Keratinocyte (primary cell): ENCODE measurements around the gene ITPA. TPM values are rescaled to one million over a fixed set of nuclear protein-coding genes. Genes with fewer than 3 reads are reported as not detected.

ENCODE experiments used
- DNase-seq: peaks from one replicate; pipeline ENCODE4 v3.0.0-alpha.2; 2011; ENCODE audit warnings: low read depth, missing footprints, low spot score
- FAIRE-seq: peaks from 2 replicates; lab custom pipeline; 2011; peaks lifted over from hg19 to GRCh38; lab: Jason Lieb, UNC
- H2AFZ ChIP-seq: 2 replicates; pipeline ENCODE4 v1.6.0; 2012; ENCODE audit warnings: low read length, control low read depth, inconsistent platforms; ENCODE audit not compliant: control insufficient read depth
- H3K27ac ChIP-seq: 2 replicates; pipeline ENCODE4 v1.5.1; 2011; ENCODE audit warnings: low read length; ENCODE audit not compliant: control insufficient read depth, insufficient read depth
- H3K27me3 ChIP-seq: 3 replicates; pipeline ENCODE4 v1.6.0; 2011; ENCODE audit warnings: low read length; ENCODE audit not compliant: control insufficient read depth, insufficient read depth; ENCODE audit errors: extremely low read depth
- H3K36me3 ChIP-seq, 2 experiments: 2 replicates in 1 of 2; 3 replicates in 1 of 2; pipeline ENCODE4 v1.5.1; 2011; ENCODE audit warnings: low read length in 2 of 2, mild to moderate bottlenecking in 1 of 2; ENCODE audit not compliant: control insufficient read depth in 2 of 2, insufficient read depth in 2 of 2; ENCODE audit errors: extremely low read depth in 1 of 2
- H3K4me1 ChIP-seq: 3 replicates; pipeline ENCODE4 v1.5.1; 2011; ENCODE audit warnings: low read length; ENCODE audit not compliant: control insufficient read depth, insufficient read depth; ENCODE audit errors: extremely low read depth
- H3K4me2 ChIP-seq: 3 replicates; pipeline ENCODE4 v1.6.0; 2011; ENCODE audit warnings: low read depth, low read length; ENCODE audit not compliant: control insufficient read depth, insufficient read depth; ENCODE audit errors: extremely low read depth
- H3K4me3 ChIP-seq, 3 experiments: fragments of 200-600 bp in 1 of 3; sonication (generic) in 1 of 3; 2 replicates in 2 of 3; 3 replicates in 1 of 3; pipeline ENCODE4 v1.5.1; 2011 to 2016; ENCODE audit warnings: low read length in 3 of 3, mild to moderate bottlenecking in 3 of 3, control low read depth in 2 of 3, inconsistent platforms in 1 of 3, low read depth in 1 of 3, mixed read lengths in 1 of 3, mixed run types in 1 of 3, moderate library complexity in 1 of 3; ENCODE audit not compliant: control insufficient read depth in 2 of 3, insufficient read depth in 2 of 3; ENCODE audit errors: extremely low read depth in 1 of 3
- H3K79me2 ChIP-seq: 2 replicates; pipeline ENCODE4 v1.6.0; 2012; ENCODE audit warnings: low read length; ENCODE audit not compliant: control insufficient read depth, insufficient read depth
- H3K9ac ChIP-seq: 3 replicates; pipeline ENCODE4 v1.6.0; 2011; ENCODE audit warnings: low read length; ENCODE audit not compliant: control insufficient read depth, insufficient read depth; ENCODE audit errors: extremely low read depth
- H3K9me1 ChIP-seq: 3 replicates; pipeline ENCODE4 v1.6.0; 2011; ENCODE audit warnings: low read length; ENCODE audit not compliant: control insufficient read depth, insufficient read depth; ENCODE audit errors: extremely low read depth
- H3K9me3 ChIP-seq: 2 replicates; pipeline ENCODE4 v1.5.1; 2012; ENCODE audit warnings: low read depth, low read length; ENCODE audit not compliant: control insufficient read depth
- H4K20me1 ChIP-seq: 3 replicates; pipeline ENCODE4 v1.6.0; 2011; ENCODE audit warnings: low read length; ENCODE audit not compliant: control insufficient read depth, insufficient read depth; ENCODE audit errors: extremely low read depth
- CTCF ChIP-seq, 3 experiments: IDR thresholded peaks in 1 of 3; conservative IDR thresholded peaks in 1 of 3; optimal IDR thresholded peaks in 1 of 3; 2 replicates in 2 of 3; 3 replicates in 1 of 3; pipeline versions ENCODE3 to v1.5.1; 2011; ENCODE audit warnings: low read length in 3 of 3, mild to moderate bottlenecking in 3 of 3, moderate library complexity in 2 of 3, control low read depth in 1 of 3, inconsistent platforms in 1 of 3; ENCODE audit not compliant: insufficient read depth in 2 of 3; ENCODE audit errors: extremely low read depth in 1 of 3
- EZH2 ChIP-seq: IDR thresholded peaks from one replicate; pipeline ENCODE4 v1.6.1; 2012; ENCODE audit warnings: inconsistent platforms, mild to moderate bottlenecking, low read length, moderate library complexity
- dilution Hi-C: fragments of 300-500 bp; cut with MboI; formaldehyde crosslinking; loops from one replicate; pipeline ENCODE4 v1.7.0; 2020; ENCODE audit warnings: low sequenced_read_pairs; ENCODE audit not compliant: extremely low pct_ligation_motif_present
- polyA plus RNA-seq, 5 experiments: library from polyadenylated mRNA; depleted of rRNA in 3 of 5; stranded (reverse) in 3 of 5; stranded (forward) in 1 of 5; unstranded in 1 of 5; fragments of >200 nt; gene quantifications; 1 replicate in 1 of 5; 2 replicates in 3 of 5; 3 replicates in 1 of 5; pipeline versions ENCODE4 v1.2.1 to v1.2.3, GENCODE V29; 2011 to 2012; ENCODE audit warnings: missing spikeins in 2 of 5, low read depth in 1 of 5, low replicate concordance in 1 of 5

ITPA gene
- polyA plus RNA-seq, 1 donor (not counting 4 experiments of a cell fraction or from before 2014, with no cell fraction given): 40.5 TPM

- no peak overlapping the region for H3K4me2 ChIP-seq
- H3K79me2 ChIP-seq: no peaks in the 10 kb centered on the region
- H3K4me1 ChIP-seq: no peaks in the 10 kb centered on the region
- H3K27ac ChIP-seq: no peak overlapping the region
- DNase-seq: no peak
- dilution Hi-C loops: no loop called here
- H3K36me3 ChIP-seq: no peaks in the 10 kb centered on the region
- H2AFZ ChIP-seq: no peak overlapping the region
- TF ChIP-seq CTCF (optimal IDR thresholded peaks at IDR 0.05 in 1 of 3, IDR thresholded peaks at IDR 0.05 in 1 of 3, conservative IDR thresholded peaks at IDR 0.05 in 1 of 3; ENCODE audit: extremely low read depth in 1 of 3, insufficient read depth in 2 of 3, low read length in 3 of 3): no peak
- no peak for TF ChIP-seq EZH2
- H3K27me3 ChIP-seq: peaks cover 40% of the 10 kb centered on the region
- no peaks in the 10 kb centered on the region for H3K9me3 ChIP-seq
- FAIRE-seq: no peak
- H3K9ac ChIP-seq: no peak overlapping the region
- no peaks in the 10 kb centered on the region for H4K20me1 ChIP-seq
- H3K4me3 ChIP-seq: no peak overlapping the region
- H3K9me1 ChIP-seq: no peaks in the 10 kb centered on the region
Observed at GRCh38 chr20:3168829-3169590, 40.3 kb upstream of the ITPA start.

GRCh38 chr20:3171391-3172125 is 37.7 kb upstream of the ITPA start:
- Histone ChIP-seq H3K9ac (no peak overlapping the region), H2AFZ (no peak overlapping the region), H3K27ac (no peak overlapping the region), H3K4me3 (no peak overlapping the region), H3K79me2 (no peaks in the 10 kb centered on the region), H3K9me1 (no peaks in the 10 kb centered on the region), H3K9me3 (no peaks in the 10 kb centered on the region), H3K4me1 (peaks cover 11% of the 10 kb centered on the region), H3K36me3 (no peaks in the 10 kb centered on the region), H4K20me1 (no peaks in the 10 kb centered on the region), H3K27me3 (peaks cover 40% of the 10 kb centered on the region), H3K4me2 (no peak overlapping the region)
- FAIRE-seq: no peak
- dilution Hi-C loops: no loop called here
- no peak for TF ChIP-seq EZH2
- no peak for DNase-seq
